ENCODE results near the gene C15orf62. TPM values are rescaled to one million over a fixed set of nuclear protein-coding genes. Genes with fewer than 3 reads are reported as not detected.
A peak's percentile ranks its signal among the peaks of the same experiment; 100 is the strongest.

Gene C15orf62
- total and polyA plus RNA-seq, 2 donors, result 1.1 to 1.8 TPM

GRCh38 chr15:40739047-40739446, 30.7 kb upstream of the C15orf62 start:
- no peak for DNase-seq (ENCODE audit: low read depth in 6 of 9, low spot score in 9 of 9)
- no peaks in the 10 kb centered on the region for H3K9me3 ChIP-seq (ENCODE audit: control insufficient read depth in 2 of 2, insufficient read depth in 1 of 2, low read length in 1 of 2)
- H3K27me3 ChIP-seq (ENCODE audit: control insufficient read depth in 2 of 2, insufficient read depth in 1 of 2, low read length in 1 of 2), result no peaks in the 10 kb centered on the region
- 84% methylated on average over 2 of the region's 2 CpGs for WGBS
- H3K27ac ChIP-seq (ENCODE audit: low read depth in 1 of 2, low read length in 1 of 2), result no peak overlapping the region
- H3K4me3 ChIP-seq (ENCODE audit: low read length in 2 of 2), result no peak overlapping the region
- peaks cover 74 to 83% of the 10 kb centered on the region in 2 donors for H3K36me3 ChIP-seq (ENCODE audit: control insufficient read depth in 2 of 2, insufficient read depth in 2 of 2, low read length in 1 of 2)
- H3K4me1 ChIP-seq (ENCODE audit: control insufficient read depth in 2 of 2, insufficient read depth in 2 of 2, low read length in 2 of 2), result peaks cover 0 to 4% of the 10 kb centered on the region in 2 donors

GRCh38 chr15:40739854-40740253, 29.9 kb upstream of the C15orf62 start:
- peaks cover 0 to 6% of the 10 kb centered on the region in 2 donors for H3K4me1 ChIP-seq (ENCODE audit: control insufficient read depth in 2 of 2, insufficient read depth in 2 of 2, low read length in 2 of 2)
- no peaks in the 10 kb centered on the region for H3K9me3 ChIP-seq (ENCODE audit: control insufficient read depth in 2 of 2, insufficient read depth in 1 of 2, low read length in 1 of 2)
- no peak overlapping the region for H3K27ac ChIP-seq (ENCODE audit: low read depth in 1 of 2, low read length in 1 of 2)
- H3K36me3 ChIP-seq (ENCODE audit: control insufficient read depth in 2 of 2, insufficient read depth in 2 of 2, low read length in 1 of 2), result peaks cover 74 to 83% of the 10 kb centered on the region in 2 donors
- no peaks in the 10 kb centered on the region for H3K27me3 ChIP-seq (ENCODE audit: control insufficient read depth in 2 of 2, insufficient read depth in 1 of 2, low read length in 1 of 2)
- H3K4me3 ChIP-seq (ENCODE audit: low read length in 2 of 2), result no peak overlapping the region
- 98% methylated on average over 2 of the region's 2 CpGs for WGBS
- no peak for DNase-seq (ENCODE audit: low read depth in 6 of 9, low spot score in 9 of 9)

- Histone ChIP-seq H3K27me3 (ENCODE audit: control insufficient read depth in 2 of 2, insufficient read depth in 1 of 2, low read length in 1 of 2) (no peaks in the 10 kb centered on the region), H3K27ac (ENCODE audit: low read depth in 1 of 2, low read length in 1 of 2) (peak overlapping the region in 1 of 2 donors; percentile 18), H3K9me3 (ENCODE audit: control insufficient read depth in 2 of 2, insufficient read depth in 1 of 2, low read length in 1 of 2) (no peaks in the 10 kb centered on the region), H3K4me3 (ENCODE audit: low read length in 2 of 2) (no peak overlapping the region), H3K36me3 (ENCODE audit: control insufficient read depth in 2 of 2, insufficient read depth in 2 of 2, low read length in 1 of 2) (peaks cover 69 to 75% of the 10 kb centered on the region in 2 donors), H3K4me1 (ENCODE audit: control insufficient read depth in 2 of 2, insufficient read depth in 2 of 2, low read length in 2 of 2) (peaks cover 0 to 6% of the 10 kb centered on the region in 2 donors)
- 88% methylated on average over 2 of the region's 2 CpGs for WGBS
- no peak for DNase-seq (ENCODE audit: low read depth in 6 of 9, low spot score in 9 of 9)
These were observed 26.3 kb upstream of the C15orf62 start for GRCh38 chr15:40743485-40743901.

GRCh38 chr15:40743921-40744814, 25.6 kb upstream of the C15orf62 start:
- Histone ChIP-seq H3K27ac (ENCODE audit: low read depth in 1 of 2, low read length in 1 of 2) (peak overlapping the region in 1 of 2 donors; percentile 18), H3K36me3 (ENCODE audit: control insufficient read depth in 2 of 2, insufficient read depth in 2 of 2, low read length in 1 of 2) (peaks cover 64 to 70% of the 10 kb centered on the region in 2 donors), H3K27me3 (ENCODE audit: control insufficient read depth in 2 of 2, insufficient read depth in 1 of 2, low read length in 1 of 2) (no peaks in the 10 kb centered on the region), H3K4me1 (ENCODE audit: control insufficient read depth in 2 of 2, insufficient read depth in 2 of 2, low read length in 2 of 2) (peaks cover 0 to 6% of the 10 kb centered on the region in 2 donors), H3K9me3 (ENCODE audit: control insufficient read depth in 2 of 2, insufficient read depth in 1 of 2, low read length in 1 of 2) (no peaks in the 10 kb centered on the region), H3K4me3 (ENCODE audit: low read length in 2 of 2) (no peak overlapping the region)
- no peak for DNase-seq (ENCODE audit: low read depth in 6 of 9, low spot score in 9 of 9)
- 91% methylated on average over 12 of the region's 12 CpGs for WGBS

- H3K9me3 ChIP-seq (ENCODE audit: control insufficient read depth in 2 of 2, insufficient read depth in 1 of 2, low read length in 1 of 2), result no peaks in the 10 kb centered on the region
- no peak for DNase-seq (ENCODE audit: low read depth in 6 of 9, low spot score in 9 of 9)
- no peak overlapping the region for H3K27ac ChIP-seq (ENCODE audit: low read depth in 1 of 2, low read length in 1 of 2)
- no peaks in the 10 kb centered on the region for H3K27me3 ChIP-seq (ENCODE audit: control insufficient read depth in 2 of 2, insufficient read depth in 1 of 2, low read length in 1 of 2)
- H3K4me1 ChIP-seq (ENCODE audit: control insufficient read depth in 2 of 2, insufficient read depth in 2 of 2, low read length in 2 of 2), result peaks cover 0 to 6% of the 10 kb centered on the region in 2 donors
- peaks cover 64 to 65% of the 10 kb centered on the region in 2 donors for H3K36me3 ChIP-seq (ENCODE audit: control insufficient read depth in 2 of 2, insufficient read depth in 2 of 2, low read length in 1 of 2)
- H3K4me3 ChIP-seq (ENCODE audit: low read length in 2 of 2), result no peak overlapping the region
- 91% methylated on average over 5 of the region's 5 CpGs for WGBS
These were observed 25.0 kb upstream of the C15orf62 start for GRCh38 chr15:40744815-40745152.

GRCh38 chr15:40746916-40747418, 22.8 kb upstream of the C15orf62 start:
- peaks cover 0 to 6% of the 10 kb centered on the region in 2 donors for H3K4me1 ChIP-seq (ENCODE audit: control insufficient read depth in 2 of 2, insufficient read depth in 2 of 2, low read length in 2 of 2)
- no peak for DNase-seq (ENCODE audit: low read depth in 6 of 9, low spot score in 9 of 9)
- no peak overlapping the region for H3K4me3 ChIP-seq (ENCODE audit: low read length in 2 of 2)
- H3K9me3 ChIP-seq (ENCODE audit: control insufficient read depth in 2 of 2, insufficient read depth in 1 of 2, low read length in 1 of 2), result no peaks in the 10 kb centered on the region
- peaks cover 62 to 67% of the 10 kb centered on the region in 2 donors for H3K36me3 ChIP-seq (ENCODE audit: control insufficient read depth in 2 of 2, insufficient read depth in 2 of 2, low read length in 1 of 2)
- H3K27ac ChIP-seq (ENCODE audit: low read depth in 1 of 2, low read length in 1 of 2), result no peak overlapping the region
- WGBS, result 96% methylated on average over 3 of the region's 3 CpGs
- no peaks in the 10 kb centered on the region for H3K27me3 ChIP-seq (ENCODE audit: control insufficient read depth in 2 of 2, insufficient read depth in 1 of 2, low read length in 1 of 2)

GRCh38 chr15:40747685-40748631, 21.8 kb upstream of the C15orf62 start:
- H3K4me1 ChIP-seq (ENCODE audit: control insufficient read depth in 2 of 2, insufficient read depth in 2 of 2, low read length in 2 of 2), result peaks cover 0 to 6% of the 10 kb centered on the region in 2 donors
- 97% methylated on average over 7 of the region's 7 CpGs for WGBS
- no peaks in the 10 kb centered on the region for H3K27me3 ChIP-seq (ENCODE audit: control insufficient read depth in 2 of 2, insufficient read depth in 1 of 2, low read length in 1 of 2)
- H3K4me3 ChIP-seq (ENCODE audit: low read length in 2 of 2), result no peak overlapping the region
- H3K36me3 ChIP-seq (ENCODE audit: control insufficient read depth in 2 of 2, insufficient read depth in 2 of 2, low read length in 1 of 2), result peaks cover 59 to 64% of the 10 kb centered on the region in 2 donors
- DNase-seq (ENCODE audit: low read depth in 6 of 9, low spot score in 9 of 9), result no peak
- H3K27ac ChIP-seq (ENCODE audit: low read depth in 1 of 2, low read length in 1 of 2), result no peak overlapping the region
- no peaks in the 10 kb centered on the region for H3K9me3 ChIP-seq (ENCODE audit: control insufficient read depth in 2 of 2, insufficient read depth in 1 of 2, low read length in 1 of 2)

- no peaks in the 10 kb centered on the region for H3K9me3 ChIP-seq (ENCODE audit: control insufficient read depth in 2 of 2, insufficient read depth in 1 of 2, low read length in 1 of 2)
- peaks cover 48 to 51% of the 10 kb centered on the region in 2 donors for H3K36me3 ChIP-seq (ENCODE audit: control insufficient read depth in 2 of 2, insufficient read depth in 2 of 2, low read length in 1 of 2)
- peaks cover 3 to 6% of the 10 kb centered on the region in 2 donors for H3K4me1 ChIP-seq (ENCODE audit: control insufficient read depth in 2 of 2, insufficient read depth in 2 of 2, low read length in 2 of 2)
- H3K27me3 ChIP-seq (ENCODE audit: control insufficient read depth in 2 of 2, insufficient read depth in 1 of 2, low read length in 1 of 2), result no peaks in the 10 kb centered on the region
- H3K4me3 ChIP-seq (ENCODE audit: low read length in 2 of 2), result no peak overlapping the region
- DNase-seq (ENCODE audit: low read depth in 6 of 9, low spot score in 9 of 9), result no peak
- WGBS, result 99% methylated on average over 4 of the region's 4 CpGs
- no peak overlapping the region for H3K27ac ChIP-seq (ENCODE audit: low read depth in 1 of 2, low read length in 1 of 2)
These were observed 20.6 kb upstream of the C15orf62 start for GRCh38 chr15:40749151-40749630.
